ENCODE data around the gene KRT6A.

The KRT6A gene

GRCh38 chr12:52524898-52525591 is 32.0 kb upstream of the KRT6A start:
- no peak overlapping the region for H3K27ac ChIP-seq
- DNase-seq (ENCODE audit: low spot score): peak; percentile 33
- no peak overlapping the region for H3K4me3 ChIP-seq
- TF ChIP-seq CTCF (IDR thresholded peaks at IDR 0.05): no peak

- no peak overlapping the region for H3K27ac ChIP-seq
- no peak overlapping the region for H3K4me3 ChIP-seq
- DNase-seq (ENCODE audit: low spot score): peak; percentile 35
- TF ChIP-seq CTCF (IDR thresholded peaks at IDR 0.05): no peak
Observed at GRCh38 chr12:52524241-52524897, 31.3 kb upstream of the KRT6A start.

GRCh38 chr12:52523824-52524223 is 30.8 kb upstream of the KRT6A start:
- TF ChIP-seq CTCF (IDR thresholded peaks at IDR 0.05): no peak
- DNase-seq (ENCODE audit: low spot score): peak; percentile 19
- Histone ChIP-seq H3K27ac (no peak overlapping the region), H3K4me3 (no peak overlapping the region)

GRCh38 chr12:52522346-52523011 is 29.4 kb upstream of the KRT6A start:
- no peak for TF ChIP-seq CTCF (IDR thresholded peaks at IDR 0.05)
- Histone ChIP-seq H3K27ac (no peak overlapping the region), H3K4me3 (no peak overlapping the region)
- peak; percentile 53 for DNase-seq (ENCODE audit: low spot score)

GRCh38 chr12:52521568-52522266 is 28.7 kb upstream of the KRT6A start:
- DNase-seq (ENCODE audit: low spot score): peak; percentile 70
- H3K27ac ChIP-seq: no peak overlapping the region
- H3K4me3 ChIP-seq: no peak overlapping the region
- TF ChIP-seq CTCF (IDR thresholded peaks at IDR 0.05): no peak

- peak; percentile 59 for DNase-seq (ENCODE audit: low spot score)
- Histone ChIP-seq H3K4me3 (no peak overlapping the region), H3K27ac (no peak overlapping the region)
- no peak for TF ChIP-seq CTCF (IDR thresholded peaks at IDR 0.05)
Observed at GRCh38 chr12:52521175-52521567, 28.1 kb upstream of the KRT6A start.
